ENCODE results near the gene SMIM36.

DNA sequence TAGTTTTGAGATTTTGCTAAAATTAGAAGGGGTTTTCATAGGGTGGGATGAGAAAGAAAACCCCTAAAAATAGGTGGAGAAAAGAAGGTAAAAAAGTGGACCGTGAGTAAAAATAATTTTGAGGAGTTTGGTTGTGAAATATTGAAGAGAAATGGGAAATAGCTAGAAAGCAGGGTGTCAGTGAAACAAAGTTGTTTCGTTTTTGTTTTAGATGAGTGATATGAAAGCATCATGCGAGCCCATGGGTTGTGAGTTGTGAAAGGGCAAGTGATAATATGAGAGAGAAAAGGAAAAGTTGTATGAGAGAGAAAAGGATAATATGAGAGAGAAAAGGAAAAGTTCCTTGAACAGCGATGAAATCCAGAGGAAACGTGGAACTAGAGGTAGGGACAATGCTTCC is 7.3 kb upstream of the SMIM36 start:
- TF ChIP-seq ZC3H10 (CRISPR knock-in tag; IDR thresholded peaks at IDR 0.05) (no peak), GLIS3 (CRISPR knock-in tag; IDR thresholded peaks at IDR 0.05) (no peak), TCF4 (CRISPR knock-in tag; IDR thresholded peaks at IDR 0.05; ENCODE audit: borderline replicate concordance) (no peak), OSR1 (CRISPR knock-in tag; IDR thresholded peaks at IDR 0.05) (no peak), BACH2 (CRISPR knock-in tag; IDR thresholded peaks at IDR 0.05; ENCODE audit: borderline replicate concordance) (no peak), TOX (CRISPR knock-in tag; IDR thresholded peaks at IDR 0.05; ENCODE audit: borderline replicate concordance) (no peak), ZNF8 (CRISPR knock-in tag; IDR thresholded peaks at IDR 0.05) (no peak), ZFP3 (CRISPR knock-in tag; IDR thresholded peaks at IDR 0.05) (no peak), ESRRG (CRISPR knock-in tag; IDR thresholded peaks at IDR 0.05) (no peak), ZNF565 (CRISPR knock-in tag; conservative IDR thresholded peaks at IDR 0.05; ENCODE audit: low read depth) (no peak), ZFP30 (CRISPR knock-in tag; IDR thresholded peaks at IDR 0.05) (no peak)
- TF ChIP-seq, protein P1, sequence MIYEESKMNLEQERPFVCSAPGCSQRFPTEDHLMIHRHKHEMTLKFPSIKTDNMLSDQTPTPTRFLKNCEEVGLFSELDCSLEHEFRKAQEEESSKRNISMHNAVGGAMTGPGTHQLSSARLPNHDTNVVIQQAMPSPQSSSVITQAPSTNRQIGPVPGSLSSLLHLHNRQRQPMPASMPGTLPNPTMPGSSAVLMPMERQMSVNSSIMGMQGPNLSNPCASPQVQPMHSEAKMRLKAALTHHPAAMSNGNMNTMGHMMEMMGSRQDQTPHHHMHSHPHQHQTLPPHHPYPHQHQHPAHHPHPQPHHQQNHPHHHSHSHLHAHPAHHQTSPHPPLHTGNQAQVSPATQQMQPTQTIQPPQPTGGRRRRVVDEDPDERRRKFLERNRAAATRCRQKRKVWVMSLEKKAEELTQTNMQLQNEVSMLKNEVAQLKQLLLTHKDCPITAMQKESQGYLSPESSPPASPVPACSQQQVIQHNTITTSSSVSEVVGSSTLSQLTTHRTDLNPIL (CRISPR knock-in tag; IDR thresholded peaks at IDR 0.05; ENCODE audit: low read depth): no peak
- TF ChIP-seq, protein P2, sequence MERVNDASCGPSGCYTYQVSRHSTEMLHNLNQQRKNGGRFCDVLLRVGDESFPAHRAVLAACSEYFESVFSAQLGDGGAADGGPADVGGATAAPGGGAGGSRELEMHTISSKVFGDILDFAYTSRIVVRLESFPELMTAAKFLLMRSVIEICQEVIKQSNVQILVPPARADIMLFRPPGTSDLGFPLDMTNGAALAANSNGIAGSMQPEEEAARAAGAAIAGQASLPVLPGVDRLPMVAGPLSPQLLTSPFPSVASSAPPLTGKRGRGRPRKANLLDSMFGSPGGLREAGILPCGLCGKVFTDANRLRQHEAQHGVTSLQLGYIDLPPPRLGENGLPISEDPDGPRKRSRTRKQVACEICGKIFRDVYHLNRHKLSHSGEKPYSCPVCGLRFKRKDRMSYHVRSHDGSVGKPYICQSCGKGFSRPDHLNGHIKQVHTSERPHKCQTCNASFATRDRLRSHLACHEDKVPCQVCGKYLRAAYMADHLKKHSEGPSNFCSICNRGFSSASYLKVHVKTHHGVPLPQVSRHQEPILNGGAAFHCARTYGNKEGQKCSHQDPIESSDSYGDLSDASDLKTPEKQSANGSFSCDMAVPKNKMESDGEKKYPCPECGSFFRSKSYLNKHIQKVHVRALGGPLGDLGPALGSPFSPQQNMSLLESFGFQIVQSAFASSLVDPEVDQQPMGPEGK (CRISPR knock-in tag; IDR thresholded peaks at IDR 0.05; ENCODE audit: borderline replicate concordance): no peak
- TF ChIP-seq, protein P3, sequence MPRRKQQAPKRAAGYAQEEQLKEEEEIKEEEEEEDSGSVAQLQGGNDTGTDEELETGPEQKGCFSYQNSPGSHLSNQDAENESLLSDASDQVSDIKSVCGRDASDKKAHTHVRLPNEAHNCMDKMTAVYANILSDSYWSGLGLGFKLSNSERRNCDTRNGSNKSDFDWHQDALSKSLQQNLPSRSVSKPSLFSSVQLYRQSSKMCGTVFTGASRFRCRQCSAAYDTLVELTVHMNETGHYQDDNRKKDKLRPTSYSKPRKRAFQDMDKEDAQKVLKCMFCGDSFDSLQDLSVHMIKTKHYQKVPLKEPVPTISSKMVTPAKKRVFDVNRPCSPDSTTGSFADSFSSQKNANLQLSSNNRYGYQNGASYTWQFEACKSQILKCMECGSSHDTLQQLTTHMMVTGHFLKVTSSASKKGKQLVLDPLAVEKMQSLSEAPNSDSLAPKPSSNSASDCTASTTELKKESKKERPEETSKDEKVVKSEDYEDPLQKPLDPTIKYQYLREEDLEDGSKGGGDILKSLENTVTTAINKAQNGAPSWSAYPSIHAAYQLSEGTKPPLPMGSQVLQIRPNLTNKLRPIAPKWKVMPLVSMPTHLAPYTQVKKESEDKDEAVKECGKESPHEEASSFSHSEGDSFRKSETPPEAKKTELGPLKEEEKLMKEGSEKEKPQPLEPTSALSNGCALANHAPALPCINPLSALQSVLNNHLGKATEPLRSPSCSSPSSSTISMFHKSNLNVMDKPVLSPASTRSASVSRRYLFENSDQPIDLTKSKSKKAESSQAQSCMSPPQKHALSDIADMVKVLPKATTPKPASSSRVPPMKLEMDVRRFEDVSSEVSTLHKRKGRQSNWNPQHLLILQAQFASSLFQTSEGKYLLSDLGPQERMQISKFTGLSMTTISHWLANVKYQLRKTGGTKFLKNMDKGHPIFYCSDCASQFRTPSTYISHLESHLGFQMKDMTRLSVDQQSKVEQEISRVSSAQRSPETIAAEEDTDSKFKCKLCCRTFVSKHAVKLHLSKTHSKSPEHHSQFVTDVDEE (CRISPR knock-in tag; IDR thresholded peaks at IDR 0.05): no peak
